Ishikawa (cell line): ENCODE results near the gene POU2F2.
A peak's percentile ranks its signal among the peaks of the same experiment; 100 is the strongest.

Source experiments
- CEBPB ChIP-seq: IDR thresholded peaks from 2 replicates; pipeline ENCODE4 v1.6.1; 2012
- CREB1 ChIP-seq: IDR thresholded peaks from 2 replicates; pipeline ENCODE4 v1.6.1; 2012; ENCODE audit warnings: low read depth
- EGR1 ChIP-seq: IDR thresholded peaks from 2 replicates; pipeline ENCODE4 v1.6.1; 2012
- EP300 ChIP-seq: IDR thresholded peaks from 2 replicates; pipeline ENCODE4 v1.6.1; 2012; ENCODE audit warnings: borderline replicate concordance
- FOXM1 ChIP-seq: IDR thresholded peaks from 2 replicates; pipeline ENCODE4 v1.6.1; 2012; ENCODE audit warnings: low read depth, borderline replicate concordance
- MAX ChIP-seq: IDR thresholded peaks from 2 replicates; pipeline ENCODE4 v1.6.1; 2012
- NFIC ChIP-seq: IDR thresholded peaks from 2 replicates; pipeline ENCODE4 v1.6.1; 2012
- RAD21 ChIP-seq: IDR thresholded peaks from 2 replicates; pipeline ENCODE4 v1.6.1; 2012; ENCODE audit warnings: low read depth
- TAF1 ChIP-seq: IDR thresholded peaks from 2 replicates; pipeline ENCODE4 v1.6.1; 2012; ENCODE audit warnings: low read depth, mild to moderate bottlenecking
- TCF12 ChIP-seq: IDR thresholded peaks from 2 replicates; pipeline ENCODE4 v1.6.1; 2012; ENCODE audit warnings: low read depth
- TEAD4 ChIP-seq: IDR thresholded peaks from 2 replicates; pipeline ENCODE4 v1.6.1; 2012
- USF1 ChIP-seq: IDR thresholded peaks from 2 replicates; pipeline ENCODE4 v1.6.1; 2012
- YY1 ChIP-seq: IDR thresholded peaks from 2 replicates; pipeline ENCODE4 v1.6.1; 2012; ENCODE audit warnings: low read depth
- ZBTB7A ChIP-seq: IDR thresholded peaks from 2 replicates; pipeline ENCODE4 v1.6.1; 2012; ENCODE audit warnings: low read depth
- TF ChIP-seq, protein P1 (sequence below): IDR thresholded peaks from 2 replicates; pipeline ENCODE4 v1.6.1; 2012; ENCODE audit warnings: low read depth, mild to moderate bottlenecking

POU2F2 gene

DNA sequence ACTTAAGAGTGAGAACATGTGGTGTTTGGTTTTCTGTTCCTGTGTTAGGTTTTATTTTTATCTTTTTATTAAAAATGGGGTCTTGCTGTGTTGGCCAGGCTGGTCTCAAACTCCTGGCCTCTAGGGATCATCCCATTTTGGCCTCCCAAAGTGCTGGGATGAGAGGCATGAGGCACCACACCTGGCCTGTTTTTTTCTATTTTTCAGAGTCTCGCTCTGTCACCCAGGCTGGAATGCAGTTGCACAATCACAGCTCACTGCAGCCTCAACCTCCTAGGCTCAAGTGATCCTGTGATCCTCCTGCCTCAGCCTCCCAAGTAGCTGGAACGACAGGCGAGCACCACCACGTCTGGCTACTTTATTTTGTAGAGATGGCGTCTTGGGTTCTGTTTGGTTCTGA, 48.7 kb downstream of the POU2F2 start:
- TF ChIP-seq CEBPB (peak; percentile 81), USF1 (no peak), TEAD4 (0 out of 2 replicates have a peak, but pooled peaks have one; percentile 26)

DNA sequence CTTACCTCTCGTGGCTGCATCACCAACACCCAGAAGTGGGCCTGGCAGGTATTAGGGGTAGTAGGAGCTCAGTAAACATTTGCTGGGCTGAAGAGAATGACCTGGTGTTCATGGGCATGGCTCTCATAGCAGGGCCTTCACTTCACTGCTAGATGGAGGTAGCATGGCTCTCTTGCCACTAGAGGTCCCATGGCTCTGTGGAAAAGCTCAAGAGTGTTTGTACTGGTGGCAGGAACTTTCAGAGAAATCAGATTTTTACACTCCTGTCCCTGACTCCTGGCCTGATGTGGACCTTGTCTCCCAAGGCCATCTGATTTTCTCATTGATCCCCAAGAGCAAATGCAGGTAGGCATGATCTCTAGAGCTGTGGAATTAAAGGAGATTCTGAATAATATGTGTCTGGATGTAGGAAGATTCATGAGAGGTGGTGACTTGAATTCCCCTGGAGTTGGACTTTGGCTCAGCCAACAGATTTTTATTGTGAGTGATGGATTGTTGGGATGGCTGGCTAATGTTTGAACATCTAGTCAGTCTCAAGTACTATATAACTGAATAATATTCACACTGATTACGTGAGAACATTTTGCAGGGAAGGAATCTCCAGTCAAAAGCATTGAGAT, 50.6 kb downstream of the POU2F2 start:
- TF ChIP-seq USF1 (no peak), TAF1 (no peak), EP300 (no peak), RAD21 (no peak; the same call in 1 of the 2 replicates), EGR1 (no peak), TEAD4 (no peak), ZBTB7A (no peak), FOXM1 (no peak), NFIC (no peak), YY1 (no peak), CEBPB (no peak), MAX (no peak), TCF12 (no peak), CREB1 (no peak)
- TF ChIP-seq, protein P1, sequence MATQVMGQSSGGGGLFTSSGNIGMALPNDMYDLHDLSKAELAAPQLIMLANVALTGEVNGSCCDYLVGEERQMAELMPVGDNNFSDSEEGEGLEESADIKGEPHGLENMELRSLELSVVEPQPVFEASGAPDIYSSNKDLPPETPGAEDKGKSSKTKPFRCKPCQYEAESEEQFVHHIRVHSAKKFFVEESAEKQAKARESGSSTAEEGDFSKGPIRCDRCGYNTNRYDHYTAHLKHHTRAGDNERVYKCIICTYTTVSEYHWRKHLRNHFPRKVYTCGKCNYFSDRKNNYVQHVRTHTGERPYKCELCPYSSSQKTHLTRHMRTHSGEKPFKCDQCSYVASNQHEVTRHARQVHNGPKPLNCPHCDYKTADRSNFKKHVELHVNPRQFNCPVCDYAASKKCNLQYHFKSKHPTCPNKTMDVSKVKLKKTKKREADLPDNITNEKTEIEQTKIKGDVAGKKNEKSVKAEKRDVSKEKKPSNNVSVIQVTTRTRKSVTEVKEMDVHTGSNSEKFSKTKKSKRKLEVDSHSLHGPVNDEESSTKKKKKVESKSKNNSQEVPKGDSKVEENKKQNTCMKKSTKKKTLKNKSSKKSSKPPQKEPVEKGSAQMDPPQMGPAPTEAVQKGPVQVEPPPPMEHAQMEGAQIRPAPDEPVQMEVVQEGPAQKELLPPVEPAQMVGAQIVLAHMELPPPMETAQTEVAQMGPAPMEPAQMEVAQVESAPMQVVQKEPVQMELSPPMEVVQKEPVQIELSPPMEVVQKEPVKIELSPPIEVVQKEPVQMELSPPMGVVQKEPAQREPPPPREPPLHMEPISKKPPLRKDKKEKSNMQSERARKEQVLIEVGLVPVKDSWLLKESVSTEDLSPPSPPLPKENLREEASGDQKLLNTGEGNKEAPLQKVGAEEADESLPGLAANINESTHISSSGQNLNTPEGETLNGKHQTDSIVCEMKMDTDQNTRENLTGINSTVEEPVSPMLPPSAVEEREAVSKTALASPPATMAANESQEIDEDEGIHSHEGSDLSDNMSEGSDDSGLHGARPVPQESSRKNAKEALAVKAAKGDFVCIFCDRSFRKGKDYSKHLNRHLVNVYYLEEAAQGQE: no peak

- no peak for TF ChIP-seq RAD21
- TF ChIP-seq NFIC: no peak
- no peak for TF ChIP-seq TEAD4
- TF ChIP-seq YY1: no peak
- TF ChIP-seq USF1: no peak
- no peak for TF ChIP-seq MAX
- no peak for TF ChIP-seq ZBTB7A
- no peak for TF ChIP-seq TCF12
- no peak for TF ChIP-seq CEBPB
- no peak for TF ChIP-seq EGR1
- no peak for TF ChIP-seq CREB1
Measured at GRCh38 chr19:42080764-42081375, 51.4 kb downstream of the POU2F2 start.

- TF ChIP-seq MAX (no peak), CEBPB (no peak)
Measured at GRCh38 chr19:42079886-42080763, 52.1 kb downstream of the POU2F2 start.

DNA sequence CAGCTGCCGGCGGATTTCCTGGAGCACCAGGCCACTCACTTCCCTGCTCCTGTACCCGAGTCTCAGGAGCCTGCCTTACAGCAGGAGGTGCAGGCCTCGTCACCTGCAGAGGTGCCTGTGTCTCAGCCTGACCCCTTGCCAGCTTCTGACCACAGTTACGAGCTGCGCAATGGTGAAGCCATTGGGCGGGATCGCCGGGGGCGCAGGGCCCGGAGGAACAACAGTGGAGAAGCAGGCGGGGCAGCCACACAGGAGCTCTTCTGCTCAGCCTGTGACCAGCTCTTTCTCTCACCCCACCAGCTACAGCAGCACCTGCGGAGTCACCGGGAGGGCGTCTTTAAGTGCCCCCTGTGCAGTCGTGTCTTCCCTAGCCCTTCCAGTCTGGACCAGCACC, 53.0 kb downstream of the POU2F2 start:
- TF ChIP-seq EP300: no peak
- TF ChIP-seq TCF12: no peak
- no peak for TF ChIP-seq TEAD4
- TF ChIP-seq CEBPB: no peak
- TF ChIP-seq FOXM1: no peak
- TF ChIP-seq CREB1: no peak
- TF ChIP-seq YY1: no peak
- no peak for TF ChIP-seq MAX
- no peak for TF ChIP-seq TAF1
- no peak for TF ChIP-seq EGR1
- TF ChIP-seq RAD21: no peak
- TF ChIP-seq, protein P1: no peak
- no peak for TF ChIP-seq USF1
